HT-29 (cell line): ENCODE data around the gene METTL21C. TPM values are rescaled to one million over a fixed set of nuclear protein-coding genes. Genes with fewer than 3 reads are reported as not detected.

Experiments
- DNase-seq: peaks from one replicate; pipeline ENCODE4 v3.0.0-alpha.2; 2015; ENCODE audit warnings: low spot score
- total RNA-seq: library from RNA; depleted of rRNA; stranded (reverse); fragments of >200 nt; shearing (Covaris generic); gene quantifications from 2 replicates; pipeline ENCODE4 v1.2.3, GENCODE V29; 2014

The METTL21C gene
- total RNA-seq, 1 experiment from 2014 or later, result not detected

GRCh38 chr13:102697929-102698648 lies 3.2 kb upstream of the METTL21C start:
- DNase-seq, result no peak

- DNase-seq, result no peak
These were observed 2.4 kb upstream of the METTL21C start for GRCh38 chr13:102697264-102697663.

GRCh38 chr13:102696465-102696864 lies 1.6 kb upstream of the METTL21C start:
- no peak for DNase-seq

- DNase-seq, result no peak
These were observed 1.1 kb downstream of the METTL21C start for GRCh38 chr13:102693776-102694175.

GRCh38 chr13:102693250-102693649 lies 1.6 kb downstream of the METTL21C start:
- no peak for DNase-seq

- DNase-seq, result no peak
These were observed 2.4 kb downstream of the METTL21C start for GRCh38 chr13:102692491-102692826.

GRCh38 chr13:102690883-102691282 lies 4.0 kb downstream of the METTL21C start:
- DNase-seq, result no peak

GRCh38 chr13:102688306-102688973 lies 6.4 kb downstream of the METTL21C start:
- no peak for DNase-seq

- DNase-seq, result no peak
These were observed 7.3 kb downstream of the METTL21C start for GRCh38 chr13:102687520-102687919.

GRCh38 chr13:102686024-102686423 lies 8.8 kb downstream of the METTL21C start:
- DNase-seq, result no peak

- DNase-seq, result no peak
These were observed 11.2 kb downstream of the METTL21C start for GRCh38 chr13:102683637-102684036.

GRCh38 chr13:102682727-102683126 lies 12.1 kb downstream of the METTL21C start:
- DNase-seq, result no peak

- DNase-seq, result no peak
These were observed 12.6 kb downstream of the METTL21C start for GRCh38 chr13:102682211-102682610.

GRCh38 chr13:102680842-102681740 lies 13.8 kb downstream of the METTL21C start:
- no peak for DNase-seq

- DNase-seq, result no peak
These were observed 14.6 kb downstream of the METTL21C start for GRCh38 chr13:102680133-102680717.

GRCh38 chr13:102679449-102680132 lies 15.3 kb downstream of the METTL21C start:
- no peak for DNase-seq

GRCh38 chr13:102678339-102679107 lies 16.3 kb downstream of the METTL21C start:
- DNase-seq, result no peak

- DNase-seq, result no peak
These were observed 17.7 kb downstream of the METTL21C start for GRCh38 chr13:102677122-102677521.

GRCh38 chr13:102675115-102675514 lies 19.7 kb downstream of the METTL21C start:
- no peak for DNase-seq

GRCh38 chr13:102670130-102670529 lies 24.7 kb downstream of the METTL21C start:
- no peak for DNase-seq

GRCh38 chr13:102667911-102668310 lies 26.9 kb downstream of the METTL21C start:
- DNase-seq, result no peak
